SU-DHL-6 (cell line): ENCODE measurements around the gene RBM17.
"Not testable (repeated sequence)": the region's sequence is repeated elsewhere in the genome, so short reads cannot be mapped to it uniquely, and the experiment has no call there.

Experiments used
- CTCF ChIP-seq: fragments of 200-600 bp; sonication (generic); IDR thresholded peaks from one replicate; pipeline ENCODE4 v1.5.1; 2017; ENCODE audit warnings: antibody characterized with exemption, mild to moderate bottlenecking, low read length, moderate library complexity; ENCODE audit not compliant: insufficient read depth, poor library complexity, severe bottlenecking
- EZH2phosphoT487 ChIP-seq: fragments of 200-600 bp; sonication (generic), shearing (Covaris generic); conservative IDR thresholded peaks from 2 replicates; pipeline ENCODE4 v1.6.1; 2018; ENCODE audit warnings: mild to moderate bottlenecking, antibody characterized with exemption, low read length, moderate library complexity, mixed read lengths

DNA sequence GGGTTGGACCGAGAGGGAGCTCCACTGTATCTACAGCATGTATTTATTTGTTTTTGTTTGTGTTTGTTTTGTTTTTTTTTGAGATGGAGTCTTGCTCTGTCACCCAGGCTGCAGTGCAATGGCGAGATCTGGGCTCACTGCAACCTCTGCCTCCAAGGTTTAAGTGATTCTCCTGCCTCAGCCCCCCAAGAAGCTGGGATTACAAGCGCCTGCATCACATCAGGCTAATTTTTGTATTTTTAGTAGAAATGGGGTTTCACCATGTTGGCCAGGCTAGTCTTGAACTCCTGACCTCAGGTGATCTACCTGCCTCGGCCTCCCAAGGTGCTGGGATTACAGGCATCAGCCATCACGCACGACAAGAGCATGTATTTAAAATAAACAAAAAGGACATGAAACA is 45.5 kb upstream of the RBM17 start:
- not testable (repeated sequence) for TF ChIP-seq CTCF, EZH2phosphoT487
